Liver (tissue), 3 donors: ENCODE measurements around the gene TIPIN.

Experiments used
- EGR1 ChIP-seq, 2 donors: IDR thresholded peaks; 2 replicates each; pipeline ENCODE4 v1.6.1; 2016 to 2018; ENCODE audit warnings: antibody characterized with exemption in 2 of 2, low read depth in 2 of 2
- FOXA1 ChIP-seq: IDR thresholded peaks from 2 replicates; pipeline ENCODE4 v1.6.1; 2016; ENCODE audit warnings: antibody characterized with exemption
- FOXA2 ChIP-seq: IDR thresholded peaks from 2 replicates; pipeline ENCODE4 v1.6.1; 2016; ENCODE audit warnings: antibody characterized with exemption
- GABPA ChIP-seq, 2 donors: IDR thresholded peaks in 1 of 2; conservative IDR thresholded peaks in 1 of 2; 2 replicates each; pipeline ENCODE4 v1.6.1; 2016; ENCODE audit warnings: antibody characterized with exemption in 2 of 2, mild to moderate bottlenecking in 1 of 2, moderate library complexity in 1 of 2
- HNF4A ChIP-seq, 2 donors: conservative IDR thresholded peaks; 2 replicates each; pipeline ENCODE4 v1.6.1; 2016; ENCODE audit warnings: antibody characterized with exemption in 2 of 2, mild to moderate bottlenecking in 2 of 2
- JUND ChIP-seq, 2 donors: IDR thresholded peaks; 2 replicates each; pipeline ENCODE4 v1.6.1; 2016; ENCODE audit warnings: antibody characterized with exemption in 2 of 2
- RAD21 ChIP-seq, 2 donors: IDR thresholded peaks; 2 replicates each; pipeline ENCODE4 v1.6.1; 2016; ENCODE audit warnings: antibody characterized with exemption in 2 of 2, mild to moderate bottlenecking in 2 of 2
- SP1 ChIP-seq: IDR thresholded peaks from 2 replicates; pipeline ENCODE4 v1.6.1; 2018; ENCODE audit warnings: antibody characterized with exemption, mild to moderate bottlenecking
- TAF1 ChIP-seq: conservative IDR thresholded peaks from 2 replicates; pipeline ENCODE4 v1.6.1; 2016; ENCODE audit warnings: antibody characterized with exemption, mild to moderate bottlenecking
- YY1 ChIP-seq: IDR thresholded peaks from 2 replicates; pipeline ENCODE4 v1.6.1; 2016; ENCODE audit warnings: antibody characterized with exemption, mild to moderate bottlenecking
- TF ChIP-seq, protein P1 (sequence below): IDR thresholded peaks from 2 replicates; pipeline ENCODE4 v1.6.1; 2016; ENCODE audit warnings: antibody characterized with exemption
- TF ChIP-seq, protein P2 (sequence below): fragments of 150-350 bp; IDR thresholded peaks from 2 replicates; pipeline ENCODE4 v1.5.1; 2017; ENCODE audit warnings: improper control_type of control experiment, low read depth, low read length; ENCODE audit not compliant: missing input control
- TF ChIP-seq, protein P3 (sequence below): IDR thresholded peaks from 2 replicates; pipeline ENCODE4 v1.6.1; 2016; ENCODE audit warnings: antibody characterized with exemption
- TF ChIP-seq, protein P4 (sequence below): IDR thresholded peaks from 2 replicates; pipeline ENCODE4 v1.6.1; 2016; ENCODE audit warnings: antibody characterized with exemption
- donor health status: healthy.
- donor health status: healthy.

DNA sequence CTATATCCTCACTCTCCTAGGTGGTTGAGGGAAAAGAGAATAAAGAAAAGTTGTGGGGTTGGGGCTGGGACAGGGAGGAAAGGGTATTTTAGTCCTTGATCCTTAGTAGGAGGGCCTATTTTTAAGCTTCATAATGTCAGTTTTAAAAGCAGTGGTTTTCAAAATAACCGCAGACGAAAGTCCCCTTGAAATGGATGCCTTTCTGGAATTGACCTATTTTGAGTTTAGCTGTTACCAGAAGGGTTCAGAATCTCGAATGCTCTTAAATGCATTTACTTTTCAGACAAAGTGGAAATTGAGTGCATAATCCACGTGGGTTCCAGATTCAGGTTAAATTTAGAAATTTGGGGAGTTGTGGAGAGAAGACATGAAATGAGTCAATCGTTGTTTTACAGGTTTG is 46.8 kb upstream of the TIPIN start:
- no peak for TF ChIP-seq HNF4A (conservative IDR thresholded peaks at IDR 0.05)
- TF ChIP-seq, protein P1, sequence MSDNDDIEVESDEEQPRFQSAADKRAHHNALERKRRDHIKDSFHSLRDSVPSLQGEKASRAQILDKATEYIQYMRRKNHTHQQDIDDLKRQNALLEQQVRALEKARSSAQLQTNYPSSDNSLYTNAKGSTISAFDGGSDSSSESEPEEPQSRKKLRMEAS = no peak
- TF ChIP-seq, protein P2, sequence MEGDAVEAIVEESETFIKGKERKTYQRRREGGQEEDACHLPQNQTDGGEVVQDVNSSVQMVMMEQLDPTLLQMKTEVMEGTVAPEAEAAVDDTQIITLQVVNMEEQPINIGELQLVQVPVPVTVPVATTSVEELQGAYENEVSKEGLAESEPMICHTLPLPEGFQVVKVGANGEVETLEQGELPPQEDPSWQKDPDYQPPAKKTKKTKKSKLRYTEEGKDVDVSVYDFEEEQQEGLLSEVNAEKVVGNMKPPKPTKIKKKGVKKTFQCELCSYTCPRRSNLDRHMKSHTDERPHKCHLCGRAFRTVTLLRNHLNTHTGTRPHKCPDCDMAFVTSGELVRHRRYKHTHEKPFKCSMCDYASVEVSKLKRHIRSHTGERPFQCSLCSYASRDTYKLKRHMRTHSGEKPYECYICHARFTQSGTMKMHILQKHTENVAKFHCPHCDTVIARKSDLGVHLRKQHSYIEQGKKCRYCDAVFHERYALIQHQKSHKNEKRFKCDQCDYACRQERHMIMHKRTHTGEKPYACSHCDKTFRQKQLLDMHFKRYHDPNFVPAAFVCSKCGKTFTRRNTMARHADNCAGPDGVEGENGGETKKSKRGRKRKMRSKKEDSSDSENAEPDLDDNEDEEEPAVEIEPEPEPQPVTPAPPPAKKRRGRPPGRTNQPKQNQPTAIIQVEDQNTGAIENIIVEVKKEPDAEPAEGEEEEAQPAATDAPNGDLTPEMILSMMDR = no peak
- no peak for TF ChIP-seq RAD21 (IDR thresholded peaks at IDR 0.05)
- no peak for TF ChIP-seq TAF1
- no peak for TF ChIP-seq GABPA (IDR thresholded peaks at IDR 0.05 in 1 of 2, conservative IDR thresholded peaks at IDR 0.05 in 1 of 2)
- TF ChIP-seq EGR1 (IDR thresholded peaks at IDR 0.05; ENCODE audit: low read depth in 2 of 2) = no peak
- TF ChIP-seq SP1 = no peak
- TF ChIP-seq, protein P3, sequence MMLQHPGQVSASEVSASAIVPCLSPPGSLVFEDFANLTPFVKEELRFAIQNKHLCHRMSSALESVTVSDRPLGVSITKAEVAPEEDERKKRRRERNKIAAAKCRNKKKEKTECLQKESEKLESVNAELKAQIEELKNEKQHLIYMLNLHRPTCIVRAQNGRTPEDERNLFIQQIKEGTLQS = no peak
- no peak for TF ChIP-seq FOXA2
- TF ChIP-seq, protein P4, sequence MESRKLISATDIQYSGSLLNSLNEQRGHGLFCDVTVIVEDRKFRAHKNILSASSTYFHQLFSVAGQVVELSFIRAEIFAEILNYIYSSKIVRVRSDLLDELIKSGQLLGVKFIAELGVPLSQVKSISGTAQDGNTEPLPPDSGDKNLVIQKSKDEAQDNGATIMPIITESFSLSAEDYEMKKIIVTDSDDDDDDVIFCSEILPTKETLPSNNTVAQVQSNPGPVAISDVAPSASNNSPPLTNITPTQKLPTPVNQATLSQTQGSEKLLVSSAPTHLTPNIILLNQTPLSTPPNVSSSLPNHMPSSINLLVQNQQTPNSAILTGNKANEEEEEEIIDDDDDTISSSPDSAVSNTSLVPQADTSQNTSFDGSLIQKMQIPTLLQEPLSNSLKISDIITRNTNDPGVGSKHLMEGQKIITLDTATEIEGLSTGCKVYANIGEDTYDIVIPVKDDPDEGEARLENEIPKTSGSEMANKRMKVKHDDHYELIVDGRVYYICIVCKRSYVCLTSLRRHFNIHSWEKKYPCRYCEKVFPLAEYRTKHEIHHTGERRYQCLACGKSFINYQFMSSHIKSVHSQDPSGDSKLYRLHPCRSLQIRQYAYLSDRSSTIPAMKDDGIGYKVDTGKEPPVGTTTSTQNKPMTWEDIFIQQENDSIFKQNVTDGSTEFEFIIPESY = no peak
- TF ChIP-seq YY1 = no peak
- no peak for TF ChIP-seq JUND (IDR thresholded peaks at IDR 0.05)
- no peak for TF ChIP-seq FOXA1
